Hepatocyte (in vitro differentiated cells): Measurements from ENCODE around the gene CEBPG. TPM values are rescaled to one million over a fixed set of nuclear protein-coding genes. Genes with fewer than 3 reads are reported as not detected.

Experiments
- DNase-seq: peaks from one replicate; pipeline ENCODE4 v3.0.0-alpha.2; 2016; ENCODE audit warnings: low spot score
- H2AFZ ChIP-seq: fragments of 200-600 bp; sonication (generic); 2 replicates; pipeline ENCODE4 v1.6.0; 2016; ENCODE audit warnings: antibody characterized with exemption, mild to moderate bottlenecking
- H3K27ac ChIP-seq: fragments of 200-600 bp; sonication (generic); 2 replicates; pipeline ENCODE4 v1.5.1; 2016; ENCODE audit warnings: mild to moderate bottlenecking
- H3K27me3 ChIP-seq: fragments of 200-600 bp; sonication (generic); 2 replicates; pipeline ENCODE4 v1.6.1; 2016
- H3K36me3 ChIP-seq: fragments of 200-600 bp; sonication (generic); replicated peaks from 2 replicates; pipeline ENCODE4 v1.5.1; 2016; ENCODE audit warnings: low read depth; ENCODE audit not compliant: insufficient read depth
- H3K4me1 ChIP-seq: fragments of 200-600 bp; sonication (generic); 2 replicates; pipeline ENCODE4 v1.5.1; 2016; ENCODE audit warnings: mild to moderate bottlenecking, moderate library complexity; ENCODE audit not compliant: insufficient read depth
- H3K4me2 ChIP-seq: fragments of 200-600 bp; sonication (generic); 2 replicates; pipeline ENCODE4 v1.6.0; 2016
- H3K4me3 ChIP-seq: fragments of 200-600 bp; sonication (generic); 2 replicates; pipeline ENCODE4 v1.5.1; 2016; ENCODE audit warnings: mild to moderate bottlenecking
- H3K79me2 ChIP-seq: fragments of 200-600 bp; sonication (generic); 2 replicates; pipeline ENCODE4 v1.6.0; 2017; ENCODE audit warnings: mild to moderate bottlenecking
- H3K9me2 ChIP-seq: fragments of 200-600 bp; sonication (generic); replicated peaks from 2 replicates; pipeline ENCODE4 v1.6.0; 2017; ENCODE audit warnings: mild to moderate bottlenecking; ENCODE audit not compliant: insufficient read depth
- H3K9me3 ChIP-seq: fragments of 200-600 bp; sonication (generic); 2 replicates; pipeline ENCODE4 v1.5.1; 2016; ENCODE audit warnings: low read depth, mild to moderate bottlenecking
- H4K20me1 ChIP-seq: fragments of 200-600 bp; sonication (generic); 2 replicates; pipeline ENCODE4 v1.6.0; 2016; ENCODE audit warnings: mild to moderate bottlenecking; ENCODE audit not compliant: insufficient read depth, poor library complexity, severe bottlenecking
- CTCF ChIP-seq: fragments of 200-600 bp; sonication (generic); IDR thresholded peaks from 2 replicates; pipeline ENCODE4 v1.5.1; 2016; ENCODE audit warnings: antibody characterized with exemption, mild to moderate bottlenecking; ENCODE audit not compliant: poor library complexity
- EZH2 ChIP-seq: fragments of 200-600 bp; sonication (generic); IDR thresholded peaks from 2 replicates; pipeline ENCODE4 v1.6.1; 2016; ENCODE audit warnings: antibody characterized with exemption, mild to moderate bottlenecking, borderline replicate concordance
- EZH2phosphoT487 ChIP-seq: fragments of 200-600 bp; sonication (generic); IDR thresholded peaks from one replicate; pipeline ENCODE4 v1.6.1; 2018; ENCODE audit warnings: antibody characterized with exemption, mild to moderate bottlenecking, low read depth, moderate library complexity; ENCODE audit not compliant: unreplicated experiment, severe bottlenecking
- WGBS: methylation state at CpG from one replicate; pipeline ENCODE4 v1.1.6; 2016; ENCODE audit warnings: low lambda C conversion rate; ENCODE audit errors: missing lambda C conversion rate; 5-methylcytosine and 5-hydroxymethylcytosine counted together
- polyA plus RNA-seq: library from polyadenylated mRNA; unstranded; fragments of >200 nt; fragmentation: Nextera tagmentation; extraction: Ambion mirVana; gene quantifications from 2 replicates; pipeline ENCODE4 v1.2.1, GENCODE V29; 2016
- total RNA-seq: library from RNA; depleted of rRNA; stranded (reverse); fragments of >200 nt; gene quantifications from 2 replicates; pipeline ENCODE4 v1.2.3, GENCODE V29; 2014

The CEBPG gene
- total RNA-seq, result 69.4 and 69.5 TPM in 2 replicates
- 26.2 and 33.1 TPM in 2 replicates for polyA plus RNA-seq

GRCh38 chr19:33373453-33374235 is at the start of gene CEBPG:
TSS of gene CEBPG (plus strand) at chr19:33373709. CDS start at chr19:33379240, 5,531 bp downstream.
- H3K27ac ChIP-seq, result peak within 1 kb of the TSS; percentile 99
- peak within 1 kb of the TSS; percentile 90 for H3K4me3 ChIP-seq
- peak within 1 kb of the TSS; percentile 88 for H3K4me2 ChIP-seq
- H4K20me1 ChIP-seq, result peaks cover 42% of the 10 kb centered on the region
- H3K4me1 ChIP-seq, result peaks cover 42% of the 10 kb centered on the region
- H3K9me2 ChIP-seq, result no peaks in the 10 kb centered on the region
- peaks cover 46% of the 10 kb centered on the region for H3K79me2 ChIP-seq
- peak; percentile 96 for DNase-seq
- WGBS, result 2% methylated on average over 69 of the region's 118 CpGs
- TF ChIP-seq EZH2phosphoT487, result no peak
- TF ChIP-seq EZH2, result no peak
- TF ChIP-seq CTCF, result no peak
- H3K27me3 ChIP-seq, result no peaks in the 10 kb centered on the region
- H3K9me3 ChIP-seq, result no peaks in the 10 kb centered on the region
- no peaks in the 10 kb centered on the region for H3K36me3 ChIP-seq
- H2AFZ ChIP-seq, result peak within 1 kb of the TSS; percentile 94

GRCh38 chr19:33324628-33325027 is 48.9 kb upstream of the CEBPG start:
- Histone ChIP-seq H3K36me3 (no peaks in the 10 kb centered on the region), H3K9me3 (no peaks in the 10 kb centered on the region), H3K79me2 (no peaks in the 10 kb centered on the region), H3K9me2 (no peaks in the 10 kb centered on the region), H4K20me1 (no peaks in the 10 kb centered on the region), H3K27ac (no peak overlapping the region), H3K4me1 (no peaks in the 10 kb centered on the region), H2AFZ (no peak overlapping the region), H3K4me3 (no peak overlapping the region), H3K27me3 (no peaks in the 10 kb centered on the region), H3K4me2 (no peak overlapping the region)
- no peak for DNase-seq
- WGBS, result 55% methylated on average over 3 of the region's 3 CpGs
- TF ChIP-seq EZH2 (no peak), CTCF (no peak), EZH2phosphoT487 (no peak)

- Histone ChIP-seq H3K27me3 (no peaks in the 10 kb centered on the region), H3K9me3 (no peaks in the 10 kb centered on the region), H3K9me2 (no peaks in the 10 kb centered on the region), H3K4me3 (no peak overlapping the region), H4K20me1 (no peaks in the 10 kb centered on the region), H3K27ac (no peak overlapping the region), H3K4me1 (peaks cover 8% of the 10 kb centered on the region), H3K4me2 (no peak overlapping the region), H2AFZ (no peak overlapping the region), H3K36me3 (no peaks in the 10 kb centered on the region), H3K79me2 (no peaks in the 10 kb centered on the region)
- 92% methylated on average over 5 of the region's 5 CpGs for WGBS
- no peak for DNase-seq
- TF ChIP-seq EZH2phosphoT487 (no peak), EZH2 (no peak), CTCF (no peak)
Measured at GRCh38 chr19:33325920-33326319, 47.6 kb upstream of the CEBPG start.
